GM23338 (cell line): ENCODE measurements around the gene TMEM201. TPM values are rescaled to one million over a fixed set of nuclear protein-coding genes. Genes with fewer than 3 reads are reported as not detected.

Experiments used
- ATAC-seq: fragments of 200-7000 bp; cut with Tn5 transposase; 3 replicates; pipeline ENCODE4 v1.9.1; 2020
- DNase-seq: peaks from one replicate; pipeline ENCODE4 v3.0.0-alpha.2; 2015; ENCODE audit warnings: low spot score
- H2AFZ ChIP-seq: fragments of 200-600 bp; sonication (generic); 2 replicates; pipeline ENCODE4 v1.8.0; 2016; ENCODE audit warnings: antibody characterized with exemption, mild to moderate bottlenecking, moderate library complexity
- H3F3A ChIP-seq: fragments of 200-600 bp; sonication (generic); replicated peaks from 2 replicates; pipeline ENCODE4 v1.8.0; 2017; ENCODE audit warnings: antibody characterized with exemption, mixed run types, low read depth
- H3K27ac ChIP-seq: fragments of 200-600 bp; sonication (generic); 2 replicates; pipeline ENCODE4 v1.6.1; 2016; ENCODE audit warnings: low read depth
- H3K27me3 ChIP-seq: fragments of 200-600 bp; sonication (generic); 2 replicates; pipeline ENCODE4 v1.8.0; 2016; ENCODE audit warnings: mild to moderate bottlenecking, mixed run types, moderate library complexity; ENCODE audit not compliant: insufficient read depth
- H3K36me3 ChIP-seq: fragments of 200-600 bp; sonication (generic); 2 replicates; pipeline ENCODE4 v1.8.0; 2016; ENCODE audit warnings: mild to moderate bottlenecking; ENCODE audit not compliant: insufficient read depth
- H3K4me1 ChIP-seq: fragments of 200-600 bp; sonication (generic); 2 replicates; pipeline ENCODE4 v1.8.0; 2016; ENCODE audit warnings: mild to moderate bottlenecking, moderate library complexity; ENCODE audit not compliant: insufficient read depth
- H3K4me2 ChIP-seq: fragments of 200-600 bp; sonication (generic); 2 replicates; pipeline ENCODE4 v1.7.1; 2017; ENCODE audit warnings: mixed run types
- H3K4me3 ChIP-seq: fragments of 200-600 bp; sonication (generic); 2 replicates; pipeline ENCODE4 v1.6.1; 2016; ENCODE audit warnings: mixed run types
- H3K79me2 ChIP-seq: fragments of 200-600 bp; sonication (generic); replicated peaks from 2 replicates; pipeline ENCODE4 v1.8.0; 2017; ENCODE audit warnings: mild to moderate bottlenecking; ENCODE audit not compliant: insufficient read depth
- H3K9me2 ChIP-seq: fragments of 200-600 bp; sonication (generic); 2 replicates; pipeline ENCODE4 v1.8.0; 2017; ENCODE audit not compliant: insufficient read depth
- H4K20me1 ChIP-seq: fragments of 200-600 bp; sonication (generic); replicated peaks from 2 replicates; pipeline ENCODE4 v1.8.0; 2017; ENCODE audit warnings: mild to moderate bottlenecking; ENCODE audit not compliant: insufficient read depth
- H3K27ac Mint-ChIP-seq: 2 replicates; pipeline ENCODE4 v1.8.0; 2020; ENCODE audit warnings: inconsistent platforms, mild to moderate bottlenecking, moderate library complexity, mixed read lengths
- H3K27me3 Mint-ChIP-seq: 3 replicates; pipeline ENCODE4 v1.8.0; 2022; ENCODE audit warnings: low read depth, mild to moderate bottlenecking, moderate library complexity, mixed read lengths, inconsistent platforms; ENCODE audit not compliant: insufficient read depth, poor library complexity
- H3K36me3 Mint-ChIP-seq: 3 replicates; pipeline ENCODE4 v1.8.0; 2021; ENCODE audit warnings: low read depth, mild to moderate bottlenecking, inconsistent platforms, moderate library complexity, mixed read lengths
- H3K4me1 Mint-ChIP-seq: 3 replicates; pipeline ENCODE4 v1.8.0; 2020; ENCODE audit warnings: mild to moderate bottlenecking, inconsistent platforms, mixed read lengths
- H3K4me3 Mint-ChIP-seq: 3 replicates; pipeline ENCODE4 v1.8.0; 2021; ENCODE audit warnings: moderate library complexity, mild to moderate bottlenecking, inconsistent platforms, mixed read lengths
- H3K9me3 Mint-ChIP-seq: 3 replicates; pipeline ENCODE4 v1.8.0; 2020; ENCODE audit warnings: moderate library complexity, mild to moderate bottlenecking, inconsistent platforms, mixed read lengths
- CREB1 ChIP-seq: fragments of 250-450 bp; sonication (Bioruptor Pico); IDR thresholded peaks from 2 replicates; pipeline ENCODE4 v1.5.0; 2020; ENCODE audit warnings: low read depth, mild to moderate bottlenecking, moderate library complexity
- CTCF ChIP-seq, 2 experiments: fragments of 200-600 bp in 1 of 2; sonication (generic) in 1 of 2; conservative IDR thresholded peaks; 2 replicates each; pipeline versions ENCODE4 v1.5.1 to v1.6.1; 2016 to 2017; ENCODE audit warnings: antibody characterized with exemption in 2 of 2, low read depth in 2 of 2, mild to moderate bottlenecking in 2 of 2, moderate library complexity in 1 of 2
- EZH2 ChIP-seq: fragments of 200-600 bp; sonication (generic); IDR thresholded peaks from one replicate; pipeline ENCODE4 v1.8.0; 2017; ENCODE audit warnings: antibody characterized with exemption, mild to moderate bottlenecking, low read depth; ENCODE audit not compliant: unreplicated experiment
- JUNB ChIP-seq: IDR thresholded peaks from one replicate; pipeline ENCODE4 v1.6.1; 2016; ENCODE audit warnings: antibody characterized with exemption; ENCODE audit not compliant: unreplicated experiment
- NANOG ChIP-seq: IDR thresholded peaks from 2 replicates; pipeline ENCODE4 v1.6.1; 2016; ENCODE audit warnings: antibody characterized with exemption, borderline replicate concordance
- POLR2AphosphoS5 ChIP-seq: IDR thresholded peaks from 2 replicates; pipeline ENCODE4 v1.6.1; 2016; ENCODE audit warnings: antibody characterized with exemption, low read depth
- STAT1 ChIP-seq: IDR thresholded peaks from one replicate; pipeline ENCODE4 v1.6.1; 2016; ENCODE audit warnings: antibody characterized with exemption; ENCODE audit not compliant: unreplicated experiment
- ZNF462 ChIP-seq: fragments of 250-450 bp; sonication (Bioruptor Pico); IDR thresholded peaks from 2 replicates; pipeline ENCODE4 v1.5.0; 2020; ENCODE audit warnings: mild to moderate bottlenecking, moderate library complexity
- polyA plus RNA-seq: library from polyadenylated mRNA; unstranded; fragments of >200 nt; fragmentation: Nextera tagmentation; extraction: Ambion mirVana; gene quantifications from 2 replicates; pipeline ENCODE4 v1.2.1, GENCODE V29; 2016
- total RNA-seq: library from RNA; depleted of rRNA; stranded (reverse); fragments of >200 nt; shearing (Covaris generic); gene quantifications from 2 replicates; pipeline ENCODE4 v1.2.3, GENCODE V29; 2014

TMEM201 gene
- total and polyA plus RNA-seq, 2 experiments from 2014 or later, result 11.6 to 27.2 TPM

- Histone ChIP-seq H3K4me2 (no peak overlapping the region), H3K4me3 (no peak overlapping the region), H2AFZ (no peak overlapping the region), H4K20me1 (no peaks in the 10 kb centered on the region), H3F3A (no peaks in the 10 kb centered on the region), H3K9me2 (no peaks in the 10 kb centered on the region), H3K79me2 (no peaks in the 10 kb centered on the region), H3K36me3 (no peaks in the 10 kb centered on the region), H3K27ac (no peak overlapping the region), H3K27me3 (no peaks in the 10 kb centered on the region), H3K4me1 (no peaks in the 10 kb centered on the region)
- H3K9me3 Mint-ChIP-seq, result no peaks in the 10 kb centered on the region; the same call in 1 of the 3 replicates
- no peak for DNase-seq
- no peak for ATAC-seq
- peaks cover 4% of the 10 kb centered on the region for H3K27me3 Mint-ChIP-seq
- H3K4me3 Mint-ChIP-seq, result no peak overlapping the region
- no peaks in the 10 kb centered on the region for H3K36me3 Mint-ChIP-seq
- H3K4me1 Mint-ChIP-seq, result no peaks in the 10 kb centered on the region
- TF ChIP-seq STAT1 (no peak), ZNF462 (CRISPR knock-in tag) (no peak), POLR2AphosphoS5 (no peak), CTCF (conservative IDR thresholded peaks at IDR 0.05; ENCODE audit: low read depth in 2 of 2) (no peak), EZH2 (no peak), JUNB (no peak), CREB1 (CRISPR knock-in tag) (no peak), NANOG (no peak)
- no peak overlapping the region for H3K27ac Mint-ChIP-seq
These were observed 50.5 kb downstream of the TMEM201 start for GRCh38 chr1:9639227-9639626.
